K562 (cell line): ENCODE measurements around the gene AMMECR1. TPM values are rescaled to one million over a fixed set of nuclear protein-coding genes. Genes with fewer than 3 reads are reported as not detected.

ENCODE experiments used
- CCAR2 ChIP-seq: fragments of 200-400 bp; formaldehyde crosslinking; IDR thresholded peaks from 2 replicates; pipeline ENCODE4 v1.6.1; 2017; ENCODE audit warnings: mild to moderate bottlenecking, low read depth, low read length
- DIDO1 ChIP-seq: fragments of 450-650 bp; IDR thresholded peaks from 2 replicates; pipeline ENCODE4 v1.6.1; 2016; ENCODE audit warnings: low read depth, missing biosample characterization, missing genetic modification characterization
- GABPB2 ChIP-seq: fragments of 250-450 bp; sonication (Bioruptor Pico); conservative IDR thresholded peaks from 2 replicates; pipeline ENCODE4 v1.5.1; 2021; ENCODE audit warnings: mild to moderate bottlenecking
- HNRNPK ChIP-seq: fragments of 200-400 bp; formaldehyde crosslinking; IDR thresholded peaks from one replicate; pipeline ENCODE4 v1.6.1; 2018; ENCODE audit warnings: mild to moderate bottlenecking, low read depth, low read length; ENCODE audit not compliant: poor library complexity, severe bottlenecking
- LEF1 ChIP-seq: fragments of 450-650 bp; IDR thresholded peaks from 2 replicates; pipeline ENCODE4 v1.6.1; 2016; ENCODE audit warnings: mild to moderate bottlenecking
- MAFG ChIP-seq: fragments of 450-650 bp; conservative IDR thresholded peaks from 2 replicates; pipeline ENCODE4 v1.6.1; 2016; ENCODE audit warnings: missing genetic modification characterization, missing compliant biosample characterization
- MAX ChIP-seq: sonication (generic); formaldehyde crosslinking; IDR thresholded peaks from 2 replicates; pipeline ENCODE4 v1.9.0; 2022; ENCODE audit warnings: mild to moderate bottlenecking, missing genetic modification reagents
- MIER1 ChIP-seq: fragments of 450-650 bp; IDR thresholded peaks from 2 replicates; pipeline ENCODE4 v1.6.1; 2016; ENCODE audit warnings: antibody characterized with exemption, mild to moderate bottlenecking, low read depth
- OTX1 ChIP-seq: fragments of 450-650 bp; formaldehyde crosslinking; IDR thresholded peaks from 2 replicates; pipeline ENCODE4 v1.4.0; 2022; ENCODE audit warnings: mild to moderate bottlenecking
- RFX5 ChIP-seq: IDR thresholded peaks from 2 replicates; pipeline ENCODE4 v1.6.1; 2011; ENCODE audit warnings: low read depth, mild to moderate bottlenecking, improper control_type of control experiment, low read length
- RNF219 ChIP-seq: fragments of 250-450 bp; sonication (Bioruptor Pico); IDR thresholded peaks from 2 replicates; pipeline ENCODE4 v1.5.0; 2022; ENCODE audit warnings: mild to moderate bottlenecking
- ZBTB11 ChIP-seq, 3 experiments: fragments of 200-800 bp in 1 of 3; fragments of 250-450 bp in 1 of 3; fragments of 450-650 bp in 1 of 3; sonication (Bioruptor Pico) in 1 of 3; sonication (Bioruptor generic) in 1 of 3; formaldehyde crosslinking in 1 of 3; IDR thresholded peaks; 2 replicates each; pipeline versions ENCODE4 v1.6.1 to v1.8.0; 2016 to 2022; ENCODE audit warnings: mild to moderate bottlenecking in 2 of 3, missing genetic modification characterization in 2 of 3, missing compliant biosample characterization in 1 of 3, moderate library complexity in 1 of 3
- ZNF146 ChIP-seq: IDR thresholded peaks from one replicate; pipeline ENCODE4 v1.6.1; 2018; ENCODE audit warnings: missing compliant biosample characterization; ENCODE audit not compliant: unreplicated experiment
- ZNF184 ChIP-seq: sonication (generic); formaldehyde crosslinking; IDR thresholded peaks from 2 replicates; pipeline ENCODE4 v1.5.0; 2020; ENCODE audit warnings: missing genetic modification reagents
- ZNF324 ChIP-seq: fragments of 250-450 bp; sonication (Bioruptor Pico); IDR thresholded peaks from 2 replicates; pipeline ENCODE4 v1.4.0; 2020; ENCODE audit warnings: mild to moderate bottlenecking
- ZNF395 ChIP-seq: fragments of 200-800 bp; sonication (Bioruptor generic); IDR thresholded peaks from 2 replicates; pipeline ENCODE4 v1.6.1; 2017; ENCODE audit warnings: missing genetic modification characterization, missing compliant biosample characterization
- polyA plus RNA-seq, 8 experiments: library from polyadenylated mRNA; depleted of rRNA in 4 of 8; stranded (reverse) in 5 of 8; unstranded in 3 of 8; fragments of >200 nt; fragmentation: Nextera tagmentation in 2 of 8; fragmentation: Illumina TruSeq in 1 of 8; extraction: Ambion mirVana in 2 of 8; extraction: Trizol in 1 of 8; gene quantifications; 2 replicates each; pipeline versions ENCODE4 v1.2.1 to v1.2.3, GENCODE V29; 2011 to 2014; ENCODE audit warnings: inconsistent platforms in 1 of 8, missing spikeins in 1 of 8
- total RNA-seq, 7 experiments: library from RNA; depleted of rRNA in 6 of 7; stranded (reverse); fragments of >200 nt in 6 of 7; fragmentation: Illumina TruSeq in 2 of 7; extraction: Trizol in 2 of 7; gene quantifications; 2 replicates each; pipeline versions ENCODE4 v1.2.1 to v1.2.3, GENCODE V29; 2011 to 2021; ENCODE audit warnings: low replicate concordance in 1 of 7

The AMMECR1 gene
- total and polyA plus RNA-seq, 9 of the 15 experiments (the other 6 are each of a cell fraction or from before 2014, with no cell fraction given) = 13.9 to 36.7 (median 23.6) TPM

- TF ChIP-seq RNF219 (CRISPR knock-in tag) = no peak
- no peak for TF ChIP-seq GABPB2
- TF ChIP-seq ZBTB11 (CRISPR knock-in tag; IDR thresholded peaks at IDR 0.05) = peak in 1 of 3 experiments; percentile 61; a peak in 2 of 6 replicates
- TF ChIP-seq ZNF324 = no peak
- no peak for TF ChIP-seq DIDO1 (tag)
- TF ChIP-seq LEF1 = peak; percentile 56; the same call in 1 of the 2 replicates
- TF ChIP-seq CCAR2 = no peak
- no peak for TF ChIP-seq RFX5
- no peak for TF ChIP-seq ZNF146
- peak; percentile 46; the same call in 1 of the 2 replicates for TF ChIP-seq MAX (CRISPR knock-in tag)
- TF ChIP-seq MIER1 = no peak
- TF ChIP-seq MAFG (tag) = peak; percentile 84
- TF ChIP-seq ZNF395 = peak; percentile 83; the same call in 1 of the 2 replicates
- no peak for TF ChIP-seq OTX1
- TF ChIP-seq HNRNPK = no peak
- TF ChIP-seq ZNF184 (CRISPR knock-in tag) = no peak
Observed at GRCh38 chrX:110178179-110178865, 139.6 kb downstream of the AMMECR1 start (continued).
